ENCODE data around the gene VAMP5.

The VAMP5 gene

GRCh38 chr2:85596026-85596333 lies 11.7 kb downstream of the VAMP5 start:
- H3K27ac ChIP-seq, result peak overlapping the region; percentile 82
- no peak for TF ChIP-seq ZFX (IDR thresholded peaks at IDR 0.05)
- TF ChIP-seq CTCF (conservative IDR thresholded peaks at IDR 0.05), result no peak

- TF ChIP-seq CTCF (conservative IDR thresholded peaks at IDR 0.05) (no peak), ZFX (IDR thresholded peaks at IDR 0.05) (no peak)
- peak overlapping the region; percentile 82 for H3K27ac ChIP-seq
Observed at GRCh38 chr2:85596486-85597143, 12.4 kb downstream of the VAMP5 start.

GRCh38 chr2:85597241-85597640 lies 13.0 kb downstream of the VAMP5 start:
- TF ChIP-seq CTCF (conservative IDR thresholded peaks at IDR 0.05) (no peak), ZFX (IDR thresholded peaks at IDR 0.05) (no peak)

GRCh38 chr2:85598594-85599340 lies 14.5 kb downstream of the VAMP5 start:
- H3K27ac ChIP-seq, result no peak overlapping the region
- TF ChIP-seq CTCF (conservative IDR thresholded peaks at IDR 0.05) (no peak), ZFX (IDR thresholded peaks at IDR 0.05) (no peak)

More at GRCh38 chr2:85597241-85597640, 13.0 kb downstream of the VAMP5 start:
- H3K27ac ChIP-seq, result no peak overlapping the region

- TF ChIP-seq CTCF (conservative IDR thresholded peaks at IDR 0.05) (no peak), ZFX (IDR thresholded peaks at IDR 0.05) (no peak)
- H3K27ac ChIP-seq, result no peak overlapping the region
Observed at GRCh38 chr2:85599468-85600234, 15.4 kb downstream of the VAMP5 start.

- H3K27ac ChIP-seq, result no peak overlapping the region
- TF ChIP-seq CTCF (conservative IDR thresholded peaks at IDR 0.05) (no peak), ZFX (IDR thresholded peaks at IDR 0.05) (no peak)
Observed at GRCh38 chr2:85600235-85600575, 16.0 kb downstream of the VAMP5 start.
